ENCODE measurements around the gene CSPG4.
"Not testable (repeated sequence)": the region's sequence is repeated elsewhere in the genome, so short reads cannot be mapped to it uniquely, and the experiment has no call there.

Gene CSPG4

DNA sequence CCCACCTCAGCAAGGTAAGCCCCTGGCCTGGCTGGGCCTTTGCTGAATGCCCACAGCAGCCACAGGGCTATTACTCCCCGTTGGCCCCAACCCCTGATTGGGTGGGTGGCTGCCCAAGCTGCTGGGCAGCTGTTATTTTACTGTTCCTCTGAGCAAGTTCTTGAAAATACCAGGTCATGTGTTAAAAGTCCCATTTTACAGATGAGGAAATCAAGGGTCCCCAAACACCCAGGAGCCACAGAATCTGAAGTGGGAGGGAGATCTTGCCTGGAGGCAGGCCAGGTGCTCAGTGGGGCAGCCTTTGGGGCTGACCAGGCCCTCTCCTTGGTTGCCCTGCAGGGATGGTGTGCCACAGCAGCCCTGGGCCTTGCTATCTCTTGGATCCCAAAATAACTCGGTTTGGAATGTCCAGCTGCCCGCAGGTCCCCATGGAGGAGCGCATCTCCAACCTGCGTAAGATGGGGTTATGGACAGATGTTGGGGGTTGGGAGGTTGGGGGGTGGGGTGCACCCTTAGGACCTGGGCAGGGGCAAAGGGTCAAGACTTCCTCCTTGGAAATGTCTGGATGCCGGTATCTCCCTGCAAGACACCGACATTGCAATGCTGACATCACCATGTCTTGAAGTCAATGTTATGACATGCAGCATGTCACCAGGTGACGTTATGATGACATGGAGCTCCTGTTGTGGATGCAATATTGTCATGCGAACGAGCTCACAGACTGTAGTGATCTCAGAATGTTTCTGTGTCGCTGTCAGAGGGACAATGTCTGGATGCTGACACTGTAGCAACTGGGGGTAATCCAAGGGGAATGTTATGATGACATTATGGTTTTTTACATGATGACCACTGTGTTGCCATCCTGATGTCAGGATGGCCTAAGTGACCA is 13.3 kb upstream of the CSPG4 start:
- DNase-seq (ENCODE audit: low read depth in 2 of 2): no peak

- DNase-seq (ENCODE audit: low read depth in 2 of 2): no peak
Observed at GRCh38 chr15:75725006-75725718, 12.5 kb upstream of the CSPG4 start.

DNA sequence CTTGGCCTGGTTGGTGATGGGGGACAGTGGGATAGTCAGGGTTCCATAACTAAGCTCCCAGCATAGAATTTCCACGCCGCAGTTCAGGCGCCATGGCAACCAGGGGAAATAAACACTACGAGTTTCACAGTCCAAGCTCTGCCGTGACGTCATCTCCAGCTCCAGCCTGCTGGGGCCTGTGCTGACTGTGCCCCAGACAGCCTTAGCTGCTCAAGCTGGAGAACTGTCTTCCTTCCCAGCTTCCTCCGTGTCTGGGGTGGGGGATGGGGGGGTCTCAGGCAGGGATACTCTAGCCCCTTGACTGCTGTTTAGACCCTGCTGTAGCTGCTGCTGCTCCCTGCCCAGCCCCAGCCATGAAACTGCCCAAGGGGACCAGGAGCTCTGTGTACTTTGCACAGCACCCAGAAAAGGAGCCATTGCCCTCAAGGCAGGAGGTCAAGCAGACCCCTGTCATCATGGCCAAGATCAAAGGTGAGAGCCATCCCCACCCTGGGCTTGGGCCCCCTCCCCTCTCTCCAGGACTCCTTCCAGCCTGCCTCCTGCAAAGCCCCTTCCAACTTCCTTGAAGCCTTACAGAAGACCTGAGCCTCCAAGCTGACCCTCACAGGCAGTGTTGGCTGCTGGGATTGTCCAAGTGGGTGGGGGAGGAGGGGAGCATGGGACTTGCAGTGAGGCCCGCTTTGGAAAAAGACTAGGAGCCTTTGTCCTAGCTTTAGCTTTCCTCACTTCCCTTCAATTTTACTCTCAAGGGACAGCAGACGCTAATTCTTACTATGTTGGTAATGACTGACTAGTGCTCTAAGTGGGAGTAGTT is 11.4 kb upstream of the CSPG4 start:
- DNase-seq (ENCODE audit: low read depth in 2 of 2): no peak

GRCh38 chr15:75723171-75723846 is 10.7 kb upstream of the CSPG4 start:
- DNase-seq (ENCODE audit: low read depth in 2 of 2): no peak

DNA sequence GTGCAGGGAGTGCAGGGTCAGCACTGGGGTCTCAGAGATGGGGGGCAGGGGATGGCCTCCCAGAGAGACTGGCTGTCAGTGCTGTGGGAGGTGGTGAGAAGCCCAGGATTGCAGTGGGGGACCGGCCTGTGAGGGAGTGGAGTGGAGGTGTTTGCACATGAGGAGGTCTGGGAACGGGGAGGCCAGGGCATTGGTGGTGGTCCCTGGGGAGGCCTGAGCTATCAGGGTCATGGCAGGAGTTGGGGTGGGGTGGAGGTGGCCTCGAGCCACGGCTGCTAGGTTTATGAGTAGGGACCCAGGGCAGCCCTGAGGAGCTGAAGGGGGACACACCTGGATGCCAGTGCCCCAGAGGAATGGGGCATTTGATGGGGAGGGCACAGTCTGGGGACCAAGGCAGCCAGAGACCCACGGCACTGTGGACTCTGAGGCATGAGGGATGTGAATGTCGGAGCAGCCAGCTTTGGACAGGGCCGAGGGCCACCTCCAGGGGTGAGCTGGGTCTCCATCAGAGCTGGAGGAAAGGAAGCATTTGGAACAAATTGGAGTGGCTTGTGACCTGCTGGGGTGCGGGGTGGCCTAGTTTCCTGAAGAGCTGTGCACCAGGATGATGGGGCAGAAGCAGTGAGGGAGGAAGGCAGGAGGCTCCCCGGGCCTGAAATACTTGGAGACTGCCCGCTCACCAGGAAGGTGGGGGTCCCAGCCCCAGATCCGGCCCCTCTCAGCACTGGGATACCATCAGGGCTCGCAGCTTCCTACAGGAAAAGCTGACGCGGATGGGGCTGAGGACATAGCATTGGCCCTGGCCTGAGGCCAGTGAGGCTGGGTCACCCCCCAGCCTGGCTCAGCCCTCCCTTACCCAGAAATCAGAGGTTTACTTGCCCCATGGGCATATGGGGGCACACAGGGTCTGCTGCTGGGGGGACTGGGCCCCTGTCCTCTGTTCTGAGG is 9.5 kb upstream of the CSPG4 start:
- no peak for DNase-seq (ENCODE audit: low read depth in 2 of 2)

- no peak for DNase-seq (ENCODE audit: low read depth in 2 of 2)
Observed at GRCh38 chr15:75721480-75721922, 8.9 kb upstream of the CSPG4 start.

- no peak for DNase-seq (ENCODE audit: low read depth in 2 of 2)
Observed at GRCh38 chr15:75720787-75721479, 8.3 kb upstream of the CSPG4 start.

- DNase-seq (ENCODE audit: low read depth in 2 of 2): no peak
Observed at GRCh38 chr15:75720297-75720696, 7.6 kb upstream of the CSPG4 start.

DNA sequence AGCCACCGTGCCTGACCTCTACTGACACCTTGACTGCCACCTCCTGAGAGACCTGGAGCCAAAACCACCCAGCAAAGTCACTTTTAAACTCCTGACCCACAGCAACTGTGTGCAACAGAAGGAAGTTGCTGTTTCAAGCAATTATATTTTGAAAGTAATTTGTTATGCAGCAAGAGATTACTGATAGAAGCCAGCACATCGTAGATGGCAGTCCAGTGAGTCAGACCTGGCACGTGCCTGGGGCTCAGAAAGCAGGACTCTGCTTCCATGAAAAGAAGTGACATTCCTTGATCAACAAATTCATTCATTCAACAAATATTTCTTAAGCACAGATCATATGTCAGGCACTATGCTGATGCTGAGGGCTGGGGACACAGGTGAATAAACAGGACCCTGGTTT is 5.7 kb upstream of the CSPG4 start:
- DNase-seq (ENCODE audit: low read depth in 2 of 2): no peak

GRCh38 chr15:75717001-75717400 is 4.4 kb upstream of the CSPG4 start:
- not testable (repeated sequence) for DNase-seq (ENCODE audit: low read depth in 2 of 2)

DNA sequence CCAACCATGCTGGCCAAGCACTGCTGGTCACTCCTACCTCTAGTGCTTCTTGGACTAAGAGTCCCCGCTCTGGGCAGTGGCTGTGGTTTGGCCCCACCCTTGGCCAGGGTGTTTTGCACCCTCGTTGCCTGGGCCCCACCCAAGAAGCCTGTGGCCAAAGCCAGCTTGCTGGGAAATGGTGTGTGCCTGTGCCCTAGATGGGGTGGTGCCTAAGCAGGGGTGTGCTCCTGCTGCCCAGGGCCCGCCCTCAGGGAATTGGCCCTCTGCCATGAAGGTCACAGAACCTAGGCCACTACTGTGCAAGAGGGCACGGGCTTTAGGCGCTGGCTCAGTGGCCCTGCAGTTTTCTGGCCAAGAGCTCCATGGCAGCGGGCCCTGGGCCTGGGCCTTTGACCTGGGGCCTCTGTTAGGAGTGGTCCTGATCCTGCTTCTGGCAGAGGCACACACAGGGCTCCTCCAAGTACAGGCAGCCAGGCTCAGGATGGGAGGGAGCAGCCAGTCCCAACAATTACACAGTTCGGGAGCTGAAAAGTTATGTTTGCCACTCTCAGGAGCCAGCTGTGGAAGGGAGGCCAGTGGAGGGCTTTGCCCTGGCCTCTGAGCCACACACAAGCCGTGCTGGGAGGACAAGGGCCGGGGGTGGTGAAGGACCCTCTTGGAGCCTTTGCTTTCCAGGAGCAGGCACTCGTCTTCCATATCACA is 3.8 kb upstream of the CSPG4 start:
- DNase-seq (ENCODE audit: low read depth in 2 of 2): not testable (repeated sequence)

GRCh38 chr15:75715312-75715832 is 2.7 kb upstream of the CSPG4 start:
- DNase-seq (ENCODE audit: low read depth in 2 of 2): not testable (repeated sequence)

DNA sequence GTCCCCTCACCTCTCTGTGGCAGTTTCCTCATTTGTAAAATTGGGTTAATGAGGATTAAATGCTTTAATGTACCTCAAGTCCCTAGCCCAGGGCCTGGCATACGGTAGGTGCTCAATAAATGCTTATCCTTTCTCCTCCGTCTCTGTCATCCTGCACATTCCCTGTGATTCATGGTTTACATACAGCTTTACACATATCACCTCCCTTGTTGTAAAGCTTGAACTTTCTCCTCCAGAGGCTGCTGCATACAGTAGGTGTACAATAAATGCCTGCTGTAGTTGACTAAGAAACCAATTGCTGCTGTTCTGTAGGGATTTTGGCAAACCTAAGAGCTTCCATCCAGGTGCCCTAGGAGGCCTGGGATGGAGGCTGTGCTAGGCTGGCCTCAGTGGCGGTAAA is 1.5 kb upstream of the CSPG4 start:
- no peak for DNase-seq (ENCODE audit: low read depth in 2 of 2)

- no peak for DNase-seq (ENCODE audit: low read depth in 2 of 2)
Observed at GRCh38 chr15:75713338-75713895, 769 bp upstream of the CSPG4 start.

DNA sequence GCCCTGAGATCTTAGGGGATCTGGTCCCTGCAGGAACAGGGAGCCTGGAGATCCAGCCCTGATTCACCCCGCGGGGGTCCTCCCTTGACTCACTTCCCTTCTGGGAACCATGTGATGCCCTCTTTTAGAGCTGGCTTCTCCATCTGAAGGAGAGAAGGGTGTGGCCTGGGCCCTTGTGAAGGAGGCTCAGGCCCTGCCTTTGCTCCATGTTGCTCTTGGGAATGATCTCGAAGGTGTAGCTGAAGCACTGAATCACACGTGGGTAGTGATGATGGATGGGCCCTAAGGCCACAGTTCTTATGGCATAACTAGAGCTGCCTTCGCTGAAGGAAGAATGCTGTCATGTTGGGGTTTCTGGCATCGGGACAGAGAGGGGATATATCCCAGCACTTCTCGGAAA is 1.2 kb downstream of the CSPG4 start:
- DNase-seq (ENCODE audit: low read depth in 2 of 2): not testable (repeated sequence)

DNA sequence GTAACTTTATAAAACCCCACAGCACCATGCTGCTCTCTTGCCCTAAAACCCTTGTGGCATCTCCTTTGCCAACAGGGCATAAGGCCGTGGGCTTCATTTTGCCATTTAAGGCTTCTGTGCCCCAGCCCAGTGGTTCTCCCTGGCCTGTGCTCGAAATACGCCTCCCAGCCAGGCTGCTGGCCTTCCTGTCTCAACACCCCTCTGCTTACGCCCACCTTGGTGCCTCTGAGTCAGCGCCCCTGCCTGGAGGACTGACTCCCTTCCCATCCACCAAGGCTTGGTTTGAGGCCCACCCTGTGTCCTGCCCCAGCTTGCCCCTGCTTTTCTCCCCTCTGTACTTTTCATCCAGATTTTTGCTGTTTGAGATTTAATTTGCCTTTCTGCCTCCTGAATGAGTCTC is 1.8 kb downstream of the CSPG4 start:
- DNase-seq (ENCODE audit: low read depth in 2 of 2): not testable (repeated sequence)

DNA sequence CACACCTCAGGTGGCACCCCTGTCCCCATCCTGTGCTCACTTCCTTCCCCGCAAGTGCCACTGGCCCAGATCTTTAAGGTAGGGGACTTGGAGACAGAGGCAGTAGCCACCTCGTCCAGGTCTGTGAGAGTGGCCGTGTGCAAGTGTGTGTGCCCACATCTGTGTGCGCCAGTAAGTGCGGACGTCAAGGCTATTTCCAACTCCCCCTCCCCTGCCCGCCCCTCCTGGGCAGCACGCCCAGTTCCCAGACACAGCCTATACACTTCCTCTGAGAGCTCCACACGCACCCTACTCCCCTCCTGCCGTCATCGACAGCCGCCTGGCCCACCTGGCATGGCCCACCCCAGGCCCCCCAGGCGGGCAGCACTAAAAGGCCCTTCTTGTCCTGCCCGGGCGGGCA is 3.2 kb downstream of the CSPG4 start:
- not testable (repeated sequence) for DNase-seq (ENCODE audit: low read depth in 2 of 2)

DNA sequence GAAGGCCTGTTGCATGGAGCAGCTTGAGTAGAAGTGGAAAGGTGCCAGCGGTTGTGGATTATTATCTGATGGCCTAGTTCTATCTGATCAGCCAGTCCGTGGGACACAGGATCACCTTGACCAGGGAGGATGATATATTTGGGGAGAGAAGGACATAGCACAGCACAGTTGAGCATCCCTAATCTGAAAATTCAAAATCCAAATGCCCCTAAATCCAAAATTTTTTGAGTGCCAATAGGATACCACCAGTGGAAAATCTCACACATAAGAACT is 6.0 kb downstream of the CSPG4 start:
- DNase-seq (ENCODE audit: low read depth in 2 of 2): no peak
